H1 (cell line): Measurements from ENCODE around the gene FOXF1. TPM values are rescaled to one million over a fixed set of nuclear protein-coding genes. Genes with fewer than 3 reads are reported as not detected.

ENCODE experiments used
- BCL11A ChIP-seq, 2 experiments: IDR thresholded peaks; one replicate each; pipeline ENCODE4 v1.6.1; 2011; ENCODE audit warnings: low read depth in 2 of 2, low read length in 2 of 2, mild to moderate bottlenecking in 2 of 2
- CHD1 ChIP-seq: IDR thresholded peaks from 2 replicates; pipeline ENCODE4 v1.6.1; 2012; ENCODE audit warnings: low read depth, low read length, improper control_type of control experiment
- EZH2 ChIP-seq: fragments of 200-600 bp; sonication (generic); IDR thresholded peaks from 2 replicates; pipeline ENCODE4 v1.7.1; 2012; ENCODE audit warnings: low read depth, mild to moderate bottlenecking, moderate library complexity, low read length, inconsistent platforms; ENCODE audit not compliant: severe bottlenecking
- POU5F1 ChIP-seq: IDR thresholded peaks from 2 replicates; pipeline ENCODE4 v1.6.1; 2011; ENCODE audit warnings: low read depth, mild to moderate bottlenecking, low read length, moderate library complexity
- RFX5 ChIP-seq: IDR thresholded peaks from 2 replicates; pipeline ENCODE4 v1.6.1; 2011; ENCODE audit warnings: low read depth, low read length, improper control_type of control experiment, borderline replicate concordance
- polyA plus RNA-seq, 7 experiments: library from polyadenylated mRNA; depleted of rRNA in 3 of 7; stranded (reverse) in 5 of 7; unstranded in 2 of 7; fragments of >200 nt in 5 of 7; fragments of 200-250 nt in 2 of 7; gene quantifications; 1 replicate in 5 of 7; 2 replicates in 1 of 7; 4 replicates in 1 of 7; pipeline versions ENCODE4 v1.2.1 to v1.2.3, GENCODE V29; 2011 to 2013; ENCODE audit warnings: missing spikeins in 2 of 7, mixed read lengths in 2 of 7
- total RNA-seq: library from RNA; stranded (reverse); fragmentation: NEBNext Ultra II Directional; extraction: Animal tissue kit (Norgen Biotek cat#: 25700); gene quantifications from 2 replicates; pipeline ENCODE4 v1.2.1, GENCODE V29; 2021
- TF ChIP-seq, protein P1 (sequence below): IDR thresholded peaks from 2 replicates; pipeline ENCODE4 v1.6.1; 2011; ENCODE audit warnings: low read depth, mild to moderate bottlenecking, low read length; ENCODE audit not compliant: insufficient read depth
- TF ChIP-seq, protein P2 (sequence below), 3 experiments: IDR thresholded peaks; 1 replicate in 2 of 3; 2 replicates in 1 of 3; pipeline versions ENCODE4 v1.5.1 to v1.6.1; 2011; ENCODE audit warnings: low read length in 3 of 3, mild to moderate bottlenecking in 3 of 3, inconsistent platforms in 2 of 3, low read depth in 1 of 3, moderate library complexity in 1 of 3; ENCODE audit not compliant: insufficient read depth in 1 of 3; ENCODE audit errors: control extremely low read depth in 1 of 3

The FOXF1 gene
- total and polyA plus RNA-seq, 2 of the 8 experiments (the other 6 are each of a cell fraction or from before 2014, with no cell fraction given): 0.02 TPM; not detected in 1

DNA sequence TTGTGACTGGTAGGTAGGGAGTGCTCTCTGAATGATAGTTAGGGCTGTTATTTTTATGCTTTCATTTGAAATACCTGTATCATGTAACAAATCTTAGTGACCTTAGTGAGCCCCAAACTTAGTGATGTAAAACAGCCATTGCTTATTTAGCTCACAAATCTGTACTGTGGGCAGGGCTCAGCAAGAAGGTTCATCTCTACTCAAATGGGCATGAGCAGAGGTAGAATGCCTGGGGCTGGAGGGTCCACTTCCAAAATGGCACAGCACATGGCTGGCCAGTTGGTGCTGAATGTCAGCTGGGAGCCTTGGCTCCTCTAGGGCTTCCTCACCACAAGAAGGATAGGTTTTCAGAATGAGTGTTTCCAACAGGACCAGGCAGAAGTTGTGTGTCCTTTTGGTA is 49.3 kb upstream of the FOXF1 start (continued):
- TF ChIP-seq RFX5 (no peak), BCL11A (IDR thresholded peaks at IDR 0.05; ENCODE audit: low read depth in 2 of 2, low read length in 2 of 2) (no peak), CHD1 (no peak), POU5F1 (no peak), EZH2 (no peak)
- TF ChIP-seq, protein P1, sequence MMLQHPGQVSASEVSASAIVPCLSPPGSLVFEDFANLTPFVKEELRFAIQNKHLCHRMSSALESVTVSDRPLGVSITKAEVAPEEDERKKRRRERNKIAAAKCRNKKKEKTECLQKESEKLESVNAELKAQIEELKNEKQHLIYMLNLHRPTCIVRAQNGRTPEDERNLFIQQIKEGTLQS: no peak
- TF ChIP-seq, protein P2, sequence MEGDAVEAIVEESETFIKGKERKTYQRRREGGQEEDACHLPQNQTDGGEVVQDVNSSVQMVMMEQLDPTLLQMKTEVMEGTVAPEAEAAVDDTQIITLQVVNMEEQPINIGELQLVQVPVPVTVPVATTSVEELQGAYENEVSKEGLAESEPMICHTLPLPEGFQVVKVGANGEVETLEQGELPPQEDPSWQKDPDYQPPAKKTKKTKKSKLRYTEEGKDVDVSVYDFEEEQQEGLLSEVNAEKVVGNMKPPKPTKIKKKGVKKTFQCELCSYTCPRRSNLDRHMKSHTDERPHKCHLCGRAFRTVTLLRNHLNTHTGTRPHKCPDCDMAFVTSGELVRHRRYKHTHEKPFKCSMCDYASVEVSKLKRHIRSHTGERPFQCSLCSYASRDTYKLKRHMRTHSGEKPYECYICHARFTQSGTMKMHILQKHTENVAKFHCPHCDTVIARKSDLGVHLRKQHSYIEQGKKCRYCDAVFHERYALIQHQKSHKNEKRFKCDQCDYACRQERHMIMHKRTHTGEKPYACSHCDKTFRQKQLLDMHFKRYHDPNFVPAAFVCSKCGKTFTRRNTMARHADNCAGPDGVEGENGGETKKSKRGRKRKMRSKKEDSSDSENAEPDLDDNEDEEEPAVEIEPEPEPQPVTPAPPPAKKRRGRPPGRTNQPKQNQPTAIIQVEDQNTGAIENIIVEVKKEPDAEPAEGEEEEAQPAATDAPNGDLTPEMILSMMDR (IDR thresholded peaks at IDR 0.05; ENCODE audit: control extremely low read depth in 1 of 3, insufficient read depth in 1 of 3, low read depth in 1 of 3, low read length in 3 of 3): no peak
